ENCODE measurements around the gene FRMD3.

Gene FRMD3

GRCh38 chr9:83234541-83234940 lies 303.7 kb downstream of the FRMD3 start:
- DNase-seq (ENCODE audit: low spot score): no peak

GRCh38 chr9:83233647-83234046 lies 304.6 kb downstream of the FRMD3 start:
- no peak for DNase-seq (ENCODE audit: low spot score)

- DNase-seq (ENCODE audit: low spot score): no peak
These were observed 307.2 kb downstream of the FRMD3 start for GRCh38 chr9:83231039-83231438.

GRCh38 chr9:83220730-83221129 lies 317.5 kb downstream of the FRMD3 start:
- DNase-seq (ENCODE audit: low spot score): no peak

GRCh38 chr9:83219924-83220438 lies 318.2 kb downstream of the FRMD3 start:
- no peak for DNase-seq (ENCODE audit: low spot score)

- peak; percentile 83 for DNase-seq (ENCODE audit: low spot score)
These were observed 318.9 kb downstream of the FRMD3 start for GRCh38 chr9:83219154-83219923.

- DNase-seq (ENCODE audit: low spot score): no peak
These were observed 319.6 kb downstream of the FRMD3 start for GRCh38 chr9:83218411-83219090.

GRCh38 chr9:83209188-83209731 lies 328.9 kb downstream of the FRMD3 start:
- no peak for DNase-seq (ENCODE audit: low spot score)

GRCh38 chr9:83208065-83208850 lies 329.9 kb downstream of the FRMD3 start:
- DNase-seq (ENCODE audit: low spot score): no peak

- no peak for DNase-seq (ENCODE audit: low spot score)
These were observed 334.2 kb downstream of the FRMD3 start for GRCh38 chr9:83204047-83204446.

- DNase-seq (ENCODE audit: low spot score): no peak
These were observed 337.7 kb downstream of the FRMD3 start for GRCh38 chr9:83200531-83200930.

GRCh38 chr9:83199832-83200231 lies 338.4 kb downstream of the FRMD3 start:
- no peak for DNase-seq (ENCODE audit: low spot score)

- no peak for DNase-seq (ENCODE audit: low spot score)
These were observed 339.0 kb downstream of the FRMD3 start for GRCh38 chr9:83199240-83199639.

- no peak for DNase-seq (ENCODE audit: low spot score)
These were observed 339.8 kb downstream of the FRMD3 start for GRCh38 chr9:83198371-83198770.

GRCh38 chr9:83197591-83197990 lies 340.6 kb downstream of the FRMD3 start:
- no peak for DNase-seq (ENCODE audit: low spot score)

GRCh38 chr9:83196946-83197345 lies 341.3 kb downstream of the FRMD3 start:
- DNase-seq (ENCODE audit: low spot score): no peak
